ENCODE results near the gene KCNIP1.
"Not testable (repeated sequence)": the region's sequence is repeated elsewhere in the genome, so short reads cannot be mapped to it uniquely, and the experiment has no call there.

KCNIP1 gene

DNA sequence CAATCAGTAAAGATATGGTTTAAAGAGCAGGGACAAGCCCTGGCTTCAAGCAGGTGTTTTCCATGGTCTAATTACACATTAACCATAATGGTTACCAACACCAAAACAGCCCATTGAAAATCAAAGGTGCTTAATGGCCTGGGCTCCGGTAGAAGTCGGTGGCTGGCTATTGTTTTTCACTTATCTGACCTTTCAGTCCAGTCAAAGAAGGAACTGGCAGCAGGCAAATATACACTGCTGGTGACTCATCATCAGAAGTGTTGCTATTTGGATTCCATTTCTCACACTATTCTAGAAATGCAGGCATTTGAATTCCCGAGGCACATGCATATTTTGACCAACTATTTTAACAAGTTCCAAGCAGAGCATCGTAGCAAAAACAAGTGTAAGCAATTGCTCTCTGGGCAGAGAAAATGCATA, 253.4 kb downstream of the KCNIP1 start:
- no peak for DNase-seq

DNA sequence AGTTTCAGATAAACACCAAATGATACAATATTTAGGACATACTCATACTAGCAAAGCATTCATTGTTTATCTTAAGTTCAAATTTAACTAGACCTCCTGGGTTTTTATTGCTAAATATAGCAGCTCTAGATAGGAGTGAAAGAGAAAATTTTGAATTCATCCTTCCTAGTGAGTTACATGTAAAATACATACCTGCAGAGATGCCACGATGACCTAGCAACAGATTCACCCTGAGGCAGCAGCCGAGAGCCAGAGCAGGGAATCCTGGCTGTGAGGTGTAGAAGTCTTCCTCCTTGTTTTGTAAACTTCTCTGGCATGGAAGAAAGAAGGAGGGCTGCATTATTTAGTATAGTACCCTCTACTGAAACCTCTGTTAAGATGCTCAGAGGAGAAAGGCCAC, 253.8 kb downstream of the KCNIP1 start:
- DNase-seq, result no peak

- DNase-seq, result no peak
Observed at GRCh38 chr5:170758481-170758880, 254.7 kb downstream of the KCNIP1 start.

- no peak for DNase-seq
Observed at GRCh38 chr5:170760113-170760512, 256.3 kb downstream of the KCNIP1 start.

DNA sequence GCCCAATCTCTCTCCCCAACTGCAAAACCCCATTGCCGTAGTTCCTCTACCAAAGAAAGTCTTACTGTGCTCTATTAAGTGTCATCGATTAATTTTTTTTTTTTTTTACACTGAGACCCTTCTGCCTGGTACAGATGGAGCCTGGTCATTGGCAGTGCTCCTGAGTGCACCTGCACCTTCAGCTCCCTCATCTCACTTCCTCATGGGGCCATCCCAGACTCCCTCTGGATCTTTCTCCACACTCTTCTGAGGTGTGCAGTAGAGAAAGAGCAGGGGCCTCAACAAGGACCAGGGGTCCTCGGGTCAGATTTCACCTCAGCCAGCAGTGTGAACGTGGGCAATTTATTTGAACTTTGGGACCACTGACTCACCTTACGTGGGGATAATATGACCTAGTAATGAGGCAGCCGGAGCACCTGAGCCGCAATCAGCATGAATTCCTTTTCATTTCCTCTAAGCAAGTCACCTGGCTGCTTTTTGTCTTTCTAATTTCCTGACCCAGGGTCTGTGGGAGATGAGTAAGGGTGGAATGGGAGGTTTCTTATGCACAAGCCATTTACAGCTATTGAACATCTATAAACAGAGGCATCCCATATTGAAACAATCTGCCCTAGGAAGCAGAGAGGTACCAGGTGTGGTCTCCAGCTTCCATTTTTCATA, 257.4 kb downstream of the KCNIP1 start:
- DNase-seq, result no peak

GRCh38 chr5:170761708-170762066, 257.9 kb downstream of the KCNIP1 start:
- DNase-seq, result no peak

- DNase-seq, result not testable (repeated sequence)
Observed at GRCh38 chr5:170762298-170762697, 258.5 kb downstream of the KCNIP1 start.

DNA sequence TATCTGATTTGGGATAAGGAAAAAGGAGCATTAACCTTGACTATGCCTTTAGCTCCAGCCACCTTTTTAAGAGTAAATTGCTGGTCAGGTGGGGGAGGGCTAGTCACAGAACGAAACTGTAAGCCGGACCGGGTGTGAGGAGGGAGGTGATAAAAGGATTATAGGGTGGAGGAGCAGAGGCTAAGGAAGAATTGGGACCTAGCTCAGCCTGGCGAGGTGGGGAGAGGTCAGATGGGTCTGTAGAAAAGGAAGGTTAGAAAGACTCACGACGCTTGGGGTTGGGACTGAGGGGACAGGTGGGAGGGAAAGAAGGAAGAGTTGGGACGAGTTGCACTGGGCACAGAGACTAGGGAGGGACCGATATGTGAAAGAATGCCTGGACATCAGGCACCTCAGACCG, 262.0 kb downstream of the KCNIP1 start:
- not testable (repeated sequence) for DNase-seq

GRCh38 chr5:170769246-170769645, 265.4 kb downstream of the KCNIP1 start:
- DNase-seq, result no peak

GRCh38 chr5:170769898-170770416, 266.1 kb downstream of the KCNIP1 start:
- DNase-seq, result no peak

DNA sequence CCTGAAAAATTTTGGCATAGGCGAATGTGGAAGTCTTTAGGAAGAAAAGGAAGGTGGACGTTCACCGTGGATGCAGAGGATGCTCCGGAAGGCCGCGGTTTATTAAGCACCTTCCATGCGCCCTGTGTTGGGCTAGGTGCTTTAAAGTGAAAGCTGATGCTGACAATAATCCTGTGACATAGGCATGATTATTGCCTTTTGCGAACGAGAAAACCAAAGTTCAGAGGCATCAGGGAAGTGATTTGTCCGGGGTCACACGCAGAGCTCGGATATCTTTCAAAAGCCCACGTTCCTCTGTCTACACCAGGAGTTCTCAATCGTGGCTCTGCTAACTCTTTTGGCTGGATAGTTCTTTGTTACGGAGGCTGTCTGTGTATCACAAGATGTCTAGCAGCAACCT, 267.7 kb downstream of the KCNIP1 start:
- no peak for DNase-seq

DNA sequence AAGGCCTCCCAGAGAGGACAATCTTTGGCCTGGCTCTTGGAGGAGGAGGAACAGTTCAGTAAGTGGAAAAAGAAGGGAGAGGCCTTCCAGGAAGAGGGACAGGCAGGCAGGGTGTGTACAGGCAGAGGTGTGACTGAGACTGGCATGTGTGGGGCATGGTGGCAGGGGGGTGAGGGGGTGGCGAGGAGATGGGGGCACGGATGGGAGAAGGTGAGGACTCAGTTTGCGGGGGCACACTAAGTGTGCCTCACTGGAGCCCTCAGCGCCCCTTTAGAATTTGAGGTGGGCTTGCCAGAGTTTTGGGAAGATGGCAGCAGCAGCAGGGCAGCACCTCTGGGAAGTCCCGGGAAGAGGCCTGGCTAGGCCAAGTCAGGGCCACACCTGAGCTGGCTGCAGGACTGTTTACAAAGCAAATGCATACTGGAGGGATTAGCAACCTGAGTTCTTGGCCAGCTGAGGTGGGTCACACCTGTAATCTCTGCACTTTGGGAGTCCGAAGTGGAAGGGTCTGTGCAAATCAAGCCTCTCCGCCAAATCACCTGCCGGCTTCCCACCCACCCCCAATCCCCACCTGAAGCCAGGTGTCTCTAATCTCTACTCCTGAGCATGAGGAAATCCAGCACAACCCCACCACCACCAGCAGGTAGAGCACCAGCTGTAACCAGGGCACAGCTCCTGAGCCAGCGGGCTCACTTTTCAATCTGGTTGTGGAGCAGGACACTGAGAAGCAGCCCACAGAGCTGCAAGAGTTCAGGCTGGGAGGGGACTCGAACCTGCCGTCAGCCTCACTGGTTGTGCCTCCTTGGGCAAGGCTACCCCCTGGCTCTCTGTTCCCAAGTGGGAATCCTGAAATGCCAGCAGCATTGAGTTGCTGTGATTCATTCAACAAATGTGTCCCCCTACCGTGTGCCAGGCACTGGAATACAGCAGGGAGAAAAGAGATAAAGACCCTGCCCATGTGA, 269.5 kb downstream of the KCNIP1 start:
- DNase-seq, result no peak

- no peak for DNase-seq
Observed at GRCh38 chr5:170774831-170775230, 271.0 kb downstream of the KCNIP1 start.

GRCh38 chr5:170781946-170782345, 278.1 kb downstream of the KCNIP1 start:
- no peak for DNase-seq

DNA sequence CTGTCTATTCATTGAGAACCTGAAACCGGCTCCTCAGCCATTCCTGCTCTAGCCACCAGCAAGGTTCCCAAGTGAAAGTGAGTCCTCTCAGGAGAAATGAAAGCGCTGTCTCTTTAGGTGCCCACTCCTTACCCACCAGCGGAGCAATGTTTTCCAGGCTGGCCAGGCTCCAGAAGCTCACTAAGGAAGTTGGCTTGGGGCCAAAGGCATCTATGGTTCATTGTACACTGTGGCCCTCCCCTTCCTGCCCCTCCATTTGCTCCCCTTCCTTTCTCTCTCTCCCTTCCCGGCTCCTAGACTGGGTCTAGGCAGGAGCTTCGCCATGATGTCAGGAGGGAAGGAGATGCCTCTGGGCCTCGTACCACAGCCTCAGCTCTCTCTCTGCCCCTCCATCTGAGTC, 278.6 kb downstream of the KCNIP1 start:
- peak; percentile 60 for DNase-seq

DNA sequence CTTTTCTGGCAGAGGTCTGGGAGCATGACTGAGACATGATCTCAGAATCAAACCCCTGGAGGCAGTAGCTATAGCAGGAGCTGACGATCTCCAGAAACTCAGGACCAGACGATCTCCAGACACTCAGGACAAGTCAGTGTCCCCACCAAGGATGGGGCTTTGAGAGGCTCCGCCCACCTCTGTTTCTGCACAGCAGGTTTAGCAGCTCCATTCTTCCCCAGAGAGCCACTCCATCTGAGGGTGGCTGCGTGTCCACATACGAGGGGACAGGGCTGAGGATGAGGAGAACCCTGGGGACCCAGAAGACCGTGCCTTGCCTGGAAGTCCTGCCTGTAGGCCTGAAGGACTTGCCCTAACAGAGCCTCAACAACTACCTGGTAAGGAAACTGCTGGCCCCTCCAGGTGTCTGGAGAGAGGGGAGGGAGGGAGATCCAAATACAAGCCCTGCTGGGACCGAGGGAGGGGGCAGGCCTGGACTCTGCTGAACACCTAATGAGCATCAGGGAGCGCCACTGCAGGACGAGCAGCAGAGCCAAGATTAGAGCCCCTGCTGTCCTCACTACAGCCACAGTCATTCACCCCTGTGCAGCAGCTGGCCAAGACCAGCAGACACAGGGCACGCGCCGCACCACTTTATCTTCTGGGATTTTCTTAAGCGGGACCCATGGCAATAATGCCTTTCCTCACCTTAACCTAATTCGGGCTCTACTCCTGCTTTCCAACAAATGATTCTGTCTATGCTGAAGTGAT, 279.9 kb downstream of the KCNIP1 start, which contains the start of gene GABRP:
TSS of gene GABRP (plus strand) at position 228 of the 750 bp plus-strand sequence. CDS start 4,891 bp downstream, outside the sequence.
- no peak for DNase-seq

DNA sequence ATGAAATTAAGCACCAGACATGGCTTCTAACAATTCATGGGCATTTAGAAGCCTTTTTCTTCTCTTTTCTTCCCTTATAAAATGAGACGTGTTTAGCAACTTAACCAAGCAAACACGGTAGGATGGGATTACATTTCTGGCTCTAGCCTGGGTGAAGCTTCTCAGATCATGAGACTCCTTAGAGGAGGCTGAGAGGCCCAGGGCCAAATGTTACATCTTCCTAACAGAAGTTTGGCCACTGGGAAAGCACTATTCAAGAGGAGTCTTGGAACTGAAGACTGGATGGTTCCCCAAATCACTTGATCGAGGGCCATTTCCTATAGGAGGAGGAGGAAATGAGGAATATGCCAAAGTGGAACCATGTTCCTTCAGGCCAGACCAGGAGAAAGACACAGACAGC, 281.6 kb downstream of the KCNIP1 start:
- no peak for DNase-seq
